Measurements from ENCODE around the gene ARFIP2.

ARFIP2 gene

DNA sequence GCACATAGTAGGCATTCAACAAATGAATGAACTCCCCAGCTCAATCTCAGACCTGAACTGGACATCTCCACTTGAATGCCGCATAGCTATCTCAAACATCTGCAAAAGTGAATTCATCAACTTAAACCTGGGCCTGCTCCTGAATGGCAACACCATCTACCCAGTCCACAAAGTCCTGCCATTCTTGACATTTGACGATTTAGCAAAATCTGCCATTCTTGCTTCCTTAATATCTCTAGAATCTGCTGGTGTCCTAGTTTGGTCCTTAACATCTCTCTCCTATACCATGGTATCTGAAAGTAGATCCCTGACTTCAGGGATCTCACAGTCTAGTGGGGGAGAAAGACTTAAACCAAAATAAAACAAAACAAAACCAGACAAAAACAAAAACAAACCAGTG lies 28.0 kb downstream of the ARFIP2 start:
- DNase-seq (ENCODE audit: low read depth, low spot score), result no peak
- TF ChIP-seq CTCF (IDR thresholded peaks at IDR 0.05; ENCODE audit: low read depth, low read length), result no peak
- no peak overlapping the region for H3K4me3 ChIP-seq (ENCODE audit: low read depth, low read length)
- in situ Hi-C loops (cut with HindIII; ENCODE audit: low sequenced_read_pairs), result no loop called here

DNA sequence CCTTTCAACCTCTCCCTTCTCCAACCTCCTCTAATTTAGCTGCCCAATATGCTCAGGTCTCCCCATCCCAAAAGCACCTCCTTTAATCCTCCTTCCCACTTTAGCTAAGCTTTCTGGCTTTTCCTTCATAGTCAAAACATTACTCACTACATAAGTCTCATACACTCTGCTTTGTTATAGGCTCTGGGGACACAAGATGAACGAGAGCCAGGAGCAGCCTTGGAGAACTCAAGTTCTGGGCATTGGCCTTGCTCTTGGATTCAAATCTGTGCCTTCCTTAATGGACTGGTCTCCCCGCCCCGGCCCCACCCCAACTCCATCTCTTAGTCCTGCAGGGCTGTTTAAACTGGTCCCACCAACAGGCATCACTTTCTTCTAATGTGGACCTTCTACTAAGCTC lies 28.9 kb downstream of the ARFIP2 start:
- in situ Hi-C loops (cut with HindIII; ENCODE audit: low sequenced_read_pairs), result no loop called here
- no peak overlapping the region for H3K4me3 ChIP-seq (ENCODE audit: low read depth, low read length)
- DNase-seq (ENCODE audit: low read depth, low spot score), result no peak
- no peak for TF ChIP-seq CTCF (IDR thresholded peaks at IDR 0.05; ENCODE audit: low read depth, low read length)

DNA sequence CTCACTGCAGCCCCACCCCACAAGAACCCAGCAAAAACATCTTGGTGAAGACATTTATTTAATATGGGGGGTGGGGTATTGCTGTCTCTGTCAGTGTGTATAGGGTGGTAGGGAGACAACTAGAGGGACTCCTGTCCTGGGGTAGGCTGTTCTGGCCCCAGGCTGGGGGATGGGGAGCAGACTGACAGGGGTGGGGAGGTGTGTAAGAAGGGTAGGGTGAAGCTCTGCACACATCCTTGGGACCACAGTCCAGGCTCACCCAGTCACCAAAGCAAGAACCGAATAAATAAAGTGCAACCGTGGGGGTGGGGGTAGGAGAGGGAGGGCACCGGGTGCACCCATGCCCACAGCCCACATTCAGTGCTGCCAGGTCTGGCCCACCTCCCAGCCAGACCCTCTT lies 32.6 kb downstream of the ARFIP2 start:
- DNase-seq (ENCODE audit: low read depth, low spot score), result no peak
- in situ Hi-C loops (cut with HindIII; ENCODE audit: low sequenced_read_pairs), result no loop called here
- no peak for TF ChIP-seq CTCF (IDR thresholded peaks at IDR 0.05; ENCODE audit: low read depth, low read length)

DNA sequence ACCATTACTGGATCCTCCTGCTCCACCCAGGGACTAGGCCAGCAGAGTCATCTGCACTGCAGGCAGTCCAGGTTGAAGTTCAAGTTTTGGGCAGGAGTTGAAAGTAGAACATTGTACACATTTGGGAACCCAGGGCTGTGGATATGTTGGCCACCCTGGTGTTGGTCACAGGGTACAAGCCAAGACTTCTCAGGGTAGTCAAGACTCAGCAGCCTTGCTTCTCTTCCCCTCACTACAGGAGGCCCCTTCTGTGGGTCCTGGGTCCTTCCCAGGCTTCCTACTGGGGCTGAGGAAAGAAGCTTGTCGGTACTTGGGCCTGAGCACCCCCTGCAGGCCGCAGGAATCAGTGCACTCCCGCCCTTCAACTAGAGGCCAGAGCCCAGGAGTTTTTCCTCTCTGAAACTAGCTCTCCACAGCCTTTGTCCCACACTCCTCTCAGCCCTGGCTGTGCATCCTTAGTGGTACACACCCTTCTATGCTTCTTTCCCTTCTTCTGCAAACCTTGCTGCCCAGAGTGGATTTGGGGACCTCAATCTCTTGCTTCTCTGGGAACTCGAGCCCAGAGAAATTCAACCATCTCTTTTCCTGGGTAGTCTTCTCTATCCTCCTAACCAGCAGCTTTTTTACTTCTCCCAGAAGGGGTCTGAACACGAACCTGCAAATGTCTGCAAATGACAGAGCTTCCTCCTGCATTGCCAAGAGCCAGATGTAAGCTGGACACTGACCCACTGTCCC lies 37.7 kb downstream of the ARFIP2 start:
- in situ Hi-C loops (cut with HindIII; ENCODE audit: low sequenced_read_pairs), result no loop called here
- DNase-seq (ENCODE audit: low read depth, low spot score), result peak; percentile 56
- H3K4me3 ChIP-seq (ENCODE audit: low read depth, low read length), result no peak overlapping the region
- peak; percentile 96 for TF ChIP-seq CTCF (IDR thresholded peaks at IDR 0.05; ENCODE audit: low read depth, low read length)

More for the DNA sequence above, 32.6 kb downstream of the ARFIP2 start:
- H3K4me3 ChIP-seq (ENCODE audit: low read depth, low read length), result no peak overlapping the region

GRCh38 chr11:6442441-6442840 lies 38.7 kb downstream of the ARFIP2 start:
- no peak for DNase-seq (ENCODE audit: low read depth, low spot score)
- in situ Hi-C loops (cut with HindIII; ENCODE audit: low sequenced_read_pairs), result no loop called here
- TF ChIP-seq CTCF (IDR thresholded peaks at IDR 0.05; ENCODE audit: low read depth, low read length), result no peak
- no peak overlapping the region for H3K4me3 ChIP-seq (ENCODE audit: low read depth, low read length)

GRCh38 chr11:6440906-6441358 lies 40.2 kb downstream of the ARFIP2 start, which contains the start of gene HPX:
TSS of gene HPX (minus strand) at chr11:6440987. CDS start at chr11:6440963, 24 bp downstream.
- no peak within 1 kb of the TSS for H3K4me3 ChIP-seq (ENCODE audit: low read depth, low read length)
- DNase-seq (ENCODE audit: low read depth, low spot score), result no peak
- in situ Hi-C loops (cut with HindIII; ENCODE audit: low sequenced_read_pairs), result no loop called here
- no peak for TF ChIP-seq CTCF (IDR thresholded peaks at IDR 0.05; ENCODE audit: low read depth, low read length)

All from astrocyte of the spinal cord (primary cell).